Hepatocyte (in vitro differentiated cells): ENCODE data around the gene FGD5.

ENCODE experiments used
- CTCF ChIP-seq: fragments of 200-600 bp; sonication (generic); IDR thresholded peaks from 2 replicates; pipeline ENCODE4 v1.5.1; 2016; ENCODE audit warnings: antibody characterized with exemption, mild to moderate bottlenecking; ENCODE audit not compliant: poor library complexity
- EZH2 ChIP-seq: fragments of 200-600 bp; sonication (generic); IDR thresholded peaks from 2 replicates; pipeline ENCODE4 v1.6.1; 2016; ENCODE audit warnings: antibody characterized with exemption, mild to moderate bottlenecking, borderline replicate concordance
- EZH2phosphoT487 ChIP-seq: fragments of 200-600 bp; sonication (generic); IDR thresholded peaks from one replicate; pipeline ENCODE4 v1.6.1; 2018; ENCODE audit warnings: antibody characterized with exemption, mild to moderate bottlenecking, low read depth, moderate library complexity; ENCODE audit not compliant: unreplicated experiment, severe bottlenecking

GRCh38 chr3:14810801-14811661 is 7.7 kb upstream of the FGD5 start:
- TF ChIP-seq CTCF (no peak), EZH2 (no peak), EZH2phosphoT487 (no peak)
